ENCODE data around the gene CBFA2T2.
A peak's percentile ranks its signal among the peaks of the same experiment; 100 is the strongest.
"Not testable (repeated sequence)": the region's sequence is repeated elsewhere in the genome, so short reads cannot be mapped to it uniquely, and the experiment has no call there.

Gene CBFA2T2

DNA sequence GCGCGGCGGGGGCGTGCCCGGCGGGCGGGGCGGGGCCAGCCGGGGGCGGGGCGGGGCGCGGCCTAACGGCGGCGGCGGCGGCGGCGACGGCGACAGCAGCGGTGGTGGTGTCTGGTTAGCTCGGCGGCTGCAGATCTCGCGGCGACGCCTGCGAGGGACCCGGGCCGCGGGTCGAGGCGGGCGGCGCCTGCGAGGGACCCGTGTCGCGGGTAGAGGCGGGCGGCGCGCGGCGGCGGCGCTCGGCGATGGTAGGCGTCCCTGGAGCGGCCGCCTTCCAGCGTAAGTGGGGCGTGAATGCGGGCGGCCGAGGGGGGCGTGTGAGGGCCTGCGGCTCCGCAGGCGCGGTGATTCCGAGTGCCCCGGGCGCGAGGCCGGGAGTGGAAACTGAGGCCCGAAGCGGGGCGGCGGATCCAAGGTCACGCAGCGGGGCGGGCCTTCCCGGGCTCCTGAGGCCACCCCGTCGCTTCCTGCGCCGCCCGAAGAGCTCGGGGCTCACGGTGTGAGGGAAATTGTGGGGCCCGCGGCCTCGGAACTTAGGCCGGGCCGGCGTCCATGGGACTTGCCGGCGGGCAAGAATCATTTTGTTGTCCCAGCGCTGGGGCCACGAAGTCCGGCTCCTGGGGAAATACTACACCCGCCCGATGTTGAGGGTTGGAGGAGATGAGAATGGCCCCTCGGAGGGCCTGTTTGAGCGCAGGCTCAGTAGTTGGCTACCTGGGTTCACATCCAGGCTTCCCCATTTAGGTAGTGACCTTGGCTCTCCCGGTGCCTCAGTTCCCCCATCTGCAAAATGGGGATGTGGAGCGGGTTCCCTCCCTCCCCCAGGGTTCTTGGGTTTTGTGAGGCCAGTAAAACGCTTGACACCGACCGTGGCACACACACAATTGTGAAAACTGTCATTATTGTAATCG lies at the start of gene CBFA2T2:
Gene CBFA2T2 (plus strand): TSS at position 74 of the 911 bp plus-strand sequence. CDS start 172 bp downstream, at position 246.
- no peak for DNase-seq

DNA sequence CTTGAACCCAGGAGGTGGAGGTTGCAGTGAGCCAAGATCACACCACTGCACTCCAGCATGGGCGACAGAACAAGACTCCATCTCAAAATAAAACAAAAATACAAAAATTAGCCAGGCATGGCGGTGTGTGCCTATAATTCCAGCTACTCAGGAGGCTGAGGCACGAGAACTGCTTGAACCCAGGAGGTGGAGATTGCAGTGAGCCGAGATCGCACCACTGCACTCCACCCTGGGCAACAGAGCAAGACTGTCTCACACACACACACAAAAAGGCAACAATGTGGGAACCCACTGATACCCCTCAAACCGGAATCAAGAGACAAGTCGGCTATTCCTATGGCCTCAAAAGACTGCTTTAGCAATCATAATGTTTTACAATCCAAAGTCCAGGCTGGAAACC lies 49.3 kb upstream of the CBFA2T2 start:
- not testable (repeated sequence) for DNase-seq

DNA sequence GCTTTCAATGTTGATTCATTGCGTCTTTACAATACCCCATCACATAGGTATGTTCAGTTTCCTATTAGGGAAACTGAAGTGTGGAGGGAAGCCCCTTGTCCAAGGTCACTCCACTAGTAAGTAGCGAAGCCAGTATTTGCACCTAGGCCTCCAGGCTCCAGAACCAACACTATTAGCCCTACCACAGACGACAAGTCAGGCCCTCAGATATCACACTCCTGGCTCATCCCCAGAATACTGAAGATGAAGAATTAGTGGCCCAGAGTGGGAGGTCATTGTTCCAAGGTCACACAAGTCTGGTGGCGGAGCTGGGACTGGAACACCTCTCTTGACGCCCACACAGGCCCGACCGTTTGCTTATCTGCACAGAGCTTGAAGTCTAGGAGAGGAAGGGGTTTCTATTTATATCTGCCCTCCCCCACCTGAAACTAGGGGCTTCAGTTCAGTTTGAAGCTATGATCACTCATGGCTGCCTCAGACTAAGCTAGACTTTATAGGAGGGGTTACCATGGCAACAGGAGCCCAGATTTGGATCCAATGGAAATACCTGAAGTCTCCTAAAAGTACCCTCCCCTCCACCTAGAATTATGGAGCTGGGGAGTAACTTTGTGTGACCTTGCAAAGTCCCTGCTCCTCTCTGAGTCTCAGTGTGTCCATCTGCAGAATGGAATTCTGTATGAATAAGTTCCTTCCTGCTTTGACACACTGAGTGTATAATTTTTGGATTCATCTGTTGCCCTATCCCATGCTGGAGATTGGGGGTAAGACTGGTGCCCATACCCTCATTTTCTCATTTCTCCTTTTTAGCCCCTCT lies 48.5 kb upstream of the CBFA2T2 start:
- no peak for DNase-seq

DNA sequence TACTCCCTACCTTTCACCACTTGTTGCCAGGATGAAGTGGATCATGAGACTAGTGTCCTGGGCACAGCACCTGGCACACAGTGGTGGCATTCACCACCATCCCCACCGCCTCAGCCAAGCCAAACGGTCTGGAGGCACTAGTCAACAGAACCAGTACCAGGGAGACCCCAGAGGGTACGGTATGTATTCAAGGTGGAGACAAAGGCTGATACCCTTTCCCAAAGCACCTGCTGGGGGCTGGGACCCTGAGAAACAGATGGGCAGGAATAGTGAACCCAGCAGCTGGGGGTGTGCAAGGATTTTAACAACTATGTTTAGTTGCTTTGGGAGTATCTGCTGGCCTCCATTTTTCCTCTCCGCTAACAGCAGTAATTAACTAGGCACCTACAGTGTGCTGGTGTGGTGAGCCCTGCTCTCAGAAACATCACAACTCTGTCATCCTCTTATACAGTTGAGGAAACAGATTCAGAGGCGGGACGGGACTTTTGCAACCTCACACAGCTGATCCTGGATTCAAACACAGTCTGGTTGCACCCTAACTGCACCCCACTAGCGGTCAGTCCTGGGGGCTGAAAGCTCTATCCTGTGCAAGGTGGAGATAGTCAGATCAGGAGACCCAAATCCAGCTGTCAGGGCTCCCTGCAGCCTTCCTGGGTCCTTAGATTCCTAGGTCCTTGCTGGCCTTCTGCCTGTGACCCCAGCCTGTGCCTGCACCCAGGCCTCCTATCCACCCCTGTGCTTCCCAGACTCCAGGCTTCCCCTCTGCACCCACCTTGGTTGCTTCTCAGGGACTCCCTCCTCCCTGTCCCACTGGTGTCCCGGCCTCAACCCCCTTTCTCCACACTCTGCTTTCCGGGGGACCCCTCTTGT lies 47.5 kb upstream of the CBFA2T2 start:
- DNase-seq, result no peak

DNA sequence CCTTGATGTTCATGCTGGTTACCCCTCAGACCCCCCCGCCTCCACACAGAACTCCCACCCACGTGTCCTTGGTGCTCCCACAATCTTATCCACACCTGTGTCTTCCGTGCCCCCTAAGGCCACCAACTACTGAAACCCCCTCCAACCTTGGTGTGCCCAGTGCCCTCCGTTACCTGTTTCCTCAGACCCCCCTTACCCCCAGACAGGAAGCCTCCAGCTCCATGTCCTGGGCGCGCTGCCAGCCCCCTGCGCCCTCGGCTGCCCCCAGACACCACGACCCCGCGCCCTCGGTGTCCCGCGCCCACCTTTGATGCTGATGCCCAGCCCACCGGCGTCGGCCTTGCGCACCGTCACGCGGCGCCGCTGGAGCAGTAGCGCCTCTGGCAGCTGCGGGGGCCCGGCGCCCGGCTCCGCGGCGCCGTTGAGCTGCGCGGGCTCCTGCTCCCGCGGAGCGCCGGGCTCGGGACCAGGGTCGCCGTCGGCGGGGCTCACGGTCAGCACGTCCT lies 46.8 kb upstream of the CBFA2T2 start:
- no peak for DNase-seq

DNA sequence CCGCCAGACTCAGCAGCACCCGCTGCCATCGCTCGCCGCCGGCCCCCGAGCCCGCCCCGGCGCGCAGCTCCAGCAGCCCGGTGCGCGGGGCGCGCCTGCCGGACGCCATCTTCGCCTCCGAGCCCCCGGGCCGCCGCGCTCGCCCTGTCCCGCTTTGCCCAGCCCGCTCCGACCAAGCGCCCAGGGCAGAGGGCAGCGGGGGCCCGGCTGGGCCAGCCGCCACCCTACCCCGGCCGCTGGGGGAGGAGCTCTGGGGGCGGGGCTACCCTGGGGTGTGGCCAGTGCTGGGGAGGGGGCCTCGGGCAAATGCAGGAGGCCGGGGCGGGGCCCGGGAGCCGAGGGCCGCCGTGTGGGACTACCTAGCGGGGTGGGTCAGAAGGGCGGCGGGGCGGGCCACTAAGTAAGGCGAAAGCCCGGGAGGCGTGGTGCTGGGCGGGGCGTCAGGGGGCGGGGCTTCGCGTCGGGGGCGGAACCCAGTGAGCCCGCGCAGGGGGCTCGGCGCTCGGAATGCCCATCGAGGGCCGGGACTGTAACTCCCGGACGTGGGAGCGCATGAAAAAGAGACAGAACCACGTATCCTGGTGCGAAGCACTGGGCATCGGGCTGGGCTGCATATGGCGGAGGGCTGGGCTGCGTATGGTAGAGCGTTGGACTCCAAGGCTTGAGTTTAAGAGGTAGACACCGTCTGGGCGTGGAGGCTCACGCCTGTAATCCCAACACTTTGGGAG lies 46.2 kb upstream of the CBFA2T2 start, which contains the start of gene SNTA1:
Gene SNTA1 (minus strand): TSS at position 252 of the 728 bp plus-strand sequence. CDS start 143 bp downstream, at position 109.
- peak; percentile 61 for DNase-seq

DNA sequence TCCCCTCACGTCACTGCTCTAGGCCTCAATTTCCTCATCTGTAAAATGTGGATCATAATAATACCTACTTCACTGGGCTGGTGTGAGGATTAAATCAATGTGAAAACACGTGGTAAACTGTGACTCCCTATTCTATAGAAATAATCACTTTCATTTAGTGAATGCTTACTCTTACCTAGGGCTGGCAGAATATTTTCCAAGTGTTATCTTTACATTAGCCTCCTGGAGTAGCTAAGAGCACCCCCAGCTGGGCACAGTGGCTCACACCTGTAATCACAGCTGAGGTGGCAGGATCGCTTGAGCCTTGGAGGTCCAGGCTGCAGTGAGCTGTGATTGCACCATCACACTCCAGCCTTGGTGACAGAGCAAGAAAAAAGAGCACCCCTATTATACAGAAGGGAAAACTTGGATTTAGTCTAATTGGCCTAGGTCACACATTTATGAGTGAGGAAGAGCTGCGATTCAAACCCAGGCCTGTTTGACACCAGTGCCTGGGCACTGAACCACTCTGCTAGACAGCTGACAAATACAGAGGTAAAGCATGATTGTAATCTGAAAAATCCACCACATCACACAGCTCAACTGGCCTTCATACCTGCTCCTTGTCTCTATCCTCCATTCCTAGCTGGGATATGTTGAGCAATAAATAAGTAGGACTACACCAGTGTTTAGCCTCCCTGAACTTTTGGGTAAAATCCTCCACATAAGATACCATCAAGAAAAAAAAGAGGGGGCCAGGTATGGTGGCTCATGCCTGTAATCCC lies 44.9 kb upstream of the CBFA2T2 start:
- no peak for DNase-seq

DNA sequence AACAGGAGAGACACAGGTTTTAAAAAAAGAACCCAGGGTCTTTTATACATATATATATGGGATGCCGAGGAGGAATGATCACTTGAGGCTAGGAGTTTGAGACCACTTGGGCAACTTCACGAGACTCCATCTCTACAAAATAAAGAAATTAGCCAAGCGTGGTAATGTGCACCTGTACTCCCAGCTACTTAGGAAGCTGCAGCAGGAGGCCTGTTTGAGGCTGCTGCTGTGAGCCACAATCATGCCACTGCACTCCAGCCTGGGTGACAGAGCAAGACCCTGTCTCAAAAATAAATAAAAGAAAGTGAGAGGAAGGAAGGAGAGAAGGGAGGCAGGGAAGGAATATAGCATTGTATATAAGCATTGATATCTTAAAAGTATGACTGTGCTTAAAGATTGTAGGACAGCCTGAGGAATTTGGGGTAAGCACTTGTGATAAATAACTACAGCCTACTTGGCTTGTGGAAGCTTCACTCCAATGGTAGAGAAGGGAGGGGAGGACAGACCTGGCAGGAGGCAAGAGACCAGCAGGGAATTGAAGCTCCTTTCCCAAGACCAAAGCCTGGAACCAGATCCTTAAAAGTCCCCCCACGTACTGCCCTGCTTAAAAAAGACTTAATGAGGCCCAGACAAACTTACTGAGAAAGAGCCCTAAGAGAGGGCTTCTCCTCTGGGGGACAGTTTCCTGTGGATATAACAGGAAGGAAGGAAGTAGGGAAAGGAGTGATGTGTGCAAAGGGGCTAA lies 43.8 kb upstream of the CBFA2T2 start:
- DNase-seq, result no peak

DNA sequence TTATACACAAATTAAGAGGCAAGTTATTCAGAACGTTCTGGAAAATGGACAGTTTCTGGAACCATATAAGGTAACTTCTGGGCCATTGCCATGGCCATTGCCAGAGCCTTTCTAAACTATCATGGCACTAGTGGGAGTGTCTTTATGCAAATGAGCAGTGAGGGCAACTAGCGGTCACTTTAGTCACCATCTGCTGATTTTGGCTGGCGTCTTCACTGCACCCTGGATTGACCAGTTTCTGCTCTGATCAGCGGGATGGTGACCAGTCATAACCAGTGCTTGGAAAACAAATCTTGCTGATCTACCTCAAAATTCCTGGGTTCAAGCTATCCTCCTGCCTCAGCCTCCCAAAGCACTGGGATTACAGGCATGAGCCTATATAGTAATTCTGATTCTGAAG lies 39.0 kb upstream of the CBFA2T2 start:
- DNase-seq, result no peak

DNA sequence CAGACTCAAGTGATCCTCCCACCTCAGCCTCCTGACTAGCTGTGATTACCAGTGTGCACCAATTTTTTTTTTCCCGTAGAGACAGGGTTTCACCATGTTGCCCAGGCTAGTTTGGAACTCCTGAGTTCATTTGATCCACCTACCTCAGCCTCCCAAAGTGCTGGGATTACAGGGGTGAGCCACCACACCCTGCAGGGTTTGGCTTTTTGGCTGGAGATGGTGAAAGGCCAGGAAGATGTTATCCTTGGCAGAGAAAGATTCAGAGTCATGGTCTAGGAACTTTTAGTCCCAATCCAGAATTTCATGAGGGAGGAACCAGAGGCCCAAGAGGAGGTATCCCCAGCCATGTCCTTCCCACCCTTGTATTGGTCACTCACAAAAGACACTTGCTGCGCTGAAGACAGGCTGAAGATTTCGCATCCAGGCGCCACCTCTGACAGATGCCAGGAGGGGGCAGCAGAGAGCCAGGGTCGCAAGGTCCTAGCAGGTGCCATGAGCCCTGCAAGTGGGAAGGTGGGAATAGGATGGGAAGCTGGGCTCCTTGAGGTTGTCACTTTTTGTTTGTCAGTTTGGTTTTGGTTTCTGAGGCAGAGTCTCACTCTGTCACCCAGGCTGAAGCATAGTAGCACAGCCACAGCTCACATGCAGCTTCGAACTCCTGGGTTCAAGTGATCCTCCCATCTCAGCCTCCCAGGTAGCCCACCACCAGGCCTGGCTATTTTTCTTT lies 32.8 kb upstream of the CBFA2T2 start:
- peak; percentile 64 for DNase-seq

DNA sequence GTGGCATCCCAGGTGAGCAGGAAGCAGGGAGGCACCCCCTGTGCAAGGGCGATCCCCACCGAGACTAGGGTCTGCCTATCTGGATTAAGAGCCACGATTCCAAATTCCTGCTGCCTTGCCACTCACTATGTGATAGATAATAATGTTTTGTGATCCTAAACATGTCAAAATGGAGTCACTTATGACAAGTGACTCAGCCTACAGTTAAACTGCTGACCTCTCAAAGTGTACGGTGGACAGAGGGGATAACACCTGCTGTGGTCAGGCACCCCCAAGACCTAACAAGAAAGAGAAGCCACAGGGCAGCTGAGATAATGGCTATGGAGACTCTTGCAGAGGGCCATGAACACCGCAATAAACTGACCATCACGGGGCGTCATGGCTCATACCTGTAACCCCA lies 30.3 kb upstream of the CBFA2T2 start:
- no peak for DNase-seq

DNA sequence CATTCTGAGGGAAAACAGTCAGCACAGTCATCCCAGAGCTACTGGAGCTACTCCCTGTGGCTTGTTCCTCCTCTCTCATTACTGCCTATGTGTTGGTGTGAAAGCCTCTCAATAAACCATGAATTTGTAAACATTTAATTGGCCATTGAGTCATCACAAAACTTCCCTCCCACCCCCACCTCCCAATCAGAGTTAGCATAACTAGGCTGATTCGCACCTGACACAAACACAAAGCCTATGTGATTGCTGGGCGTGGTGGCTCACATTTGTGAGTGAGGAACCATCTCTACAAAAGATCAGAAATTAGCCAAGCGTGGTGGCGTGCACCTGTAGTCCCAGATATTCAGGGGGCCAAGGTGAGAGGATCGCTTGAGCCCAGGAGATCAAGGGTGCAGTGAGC lies 29.2 kb upstream of the CBFA2T2 start:
- no peak for DNase-seq

DNA sequence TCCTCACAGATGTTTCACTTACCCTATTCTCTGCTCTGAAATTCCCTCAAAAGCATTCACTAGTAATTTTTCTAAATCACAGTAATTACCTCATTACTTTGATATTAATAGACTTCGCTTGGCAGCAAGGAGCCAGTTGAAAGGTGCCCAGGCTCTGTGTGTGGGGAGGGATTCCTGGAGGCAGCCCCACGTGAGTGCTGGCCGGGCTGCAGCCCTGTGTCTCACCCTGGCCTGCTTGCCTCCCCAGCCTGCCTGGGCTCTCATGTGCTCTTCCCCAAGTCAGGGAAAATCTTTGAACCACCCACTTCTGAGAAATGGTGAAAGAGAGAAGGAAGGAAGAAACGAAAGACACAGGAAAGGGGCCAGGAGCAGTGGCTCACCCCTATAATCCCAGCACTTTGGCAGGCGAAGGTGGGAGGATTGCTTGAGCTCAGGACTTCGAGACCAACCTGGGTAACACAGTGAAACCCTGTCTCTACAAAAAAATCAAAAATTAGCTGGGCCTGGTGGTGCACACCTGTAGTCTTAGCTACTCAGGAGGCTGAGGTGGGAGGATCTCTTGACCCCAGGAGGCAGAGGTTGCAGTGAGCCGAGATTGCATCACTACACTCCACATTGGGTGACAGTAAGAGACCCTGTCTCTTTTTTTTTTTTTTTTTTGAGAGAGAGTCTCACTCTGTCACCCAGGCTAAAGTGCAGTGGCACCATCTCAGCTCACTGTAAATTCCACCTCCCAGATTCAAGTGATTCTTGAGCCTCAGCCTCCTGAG lies 26.4 kb upstream of the CBFA2T2 start:
- no peak for DNase-seq

DNA sequence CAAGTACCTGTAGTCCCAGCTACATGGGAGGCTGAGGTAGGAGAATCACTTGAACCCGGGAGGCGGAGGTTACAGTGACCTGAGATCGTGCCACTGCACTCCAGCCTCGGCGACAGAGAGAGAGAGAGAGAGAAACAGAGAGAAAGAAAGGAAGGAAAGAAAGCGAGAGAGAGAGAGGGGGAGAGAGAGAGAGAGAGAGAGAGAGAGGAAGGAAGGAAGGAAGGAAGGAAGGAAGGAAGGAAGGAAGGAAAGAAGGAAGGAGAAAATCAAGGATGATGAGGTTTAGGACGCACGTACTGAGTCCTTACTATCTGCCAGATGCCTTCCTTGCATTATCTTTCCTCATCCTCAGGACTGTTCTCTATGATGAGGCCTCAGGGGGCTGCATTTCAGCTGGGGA lies 25.1 kb upstream of the CBFA2T2 start:
- DNase-seq, result not testable (repeated sequence)

DNA sequence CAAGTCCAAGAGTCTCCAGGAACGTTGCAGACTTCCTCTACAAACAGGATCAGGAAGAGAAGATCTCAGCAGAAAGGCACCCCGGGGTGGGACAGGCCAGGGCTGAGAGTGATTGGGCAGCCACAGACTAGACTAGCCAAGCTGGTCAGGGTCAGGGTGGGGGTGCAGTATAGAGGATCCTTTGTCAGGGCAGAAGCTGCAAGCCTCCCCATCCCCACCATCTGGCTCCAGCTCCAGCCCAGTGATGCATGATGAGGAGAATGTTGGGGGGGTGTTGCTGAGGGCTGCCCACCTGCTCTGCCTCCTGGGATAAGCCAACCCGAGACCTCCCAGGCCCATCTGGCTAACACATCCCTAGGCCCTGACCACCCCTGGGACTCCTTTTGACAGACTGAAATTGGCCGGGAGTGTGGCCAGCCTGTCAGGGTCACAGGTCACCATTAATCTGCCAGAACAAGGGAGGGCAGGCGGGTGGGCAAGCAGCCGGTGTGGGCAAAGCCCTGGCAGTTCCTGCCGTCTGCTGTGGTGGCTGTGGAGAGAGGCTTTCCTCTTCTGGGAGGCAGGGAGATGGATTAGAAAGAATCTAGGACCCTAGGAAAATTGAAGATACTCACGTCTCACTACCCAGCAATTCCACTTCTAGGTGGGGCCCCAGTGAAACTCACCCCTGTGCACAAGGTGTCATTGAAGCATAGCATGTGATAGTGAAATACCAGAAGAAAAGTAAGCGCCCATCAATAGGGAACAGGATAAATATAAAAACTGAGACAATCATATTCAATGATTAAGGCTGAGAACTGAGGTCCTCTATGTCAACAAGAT lies 24.2 kb upstream of the CBFA2T2 start:
- peak; percentile 99 for DNase-seq

DNA sequence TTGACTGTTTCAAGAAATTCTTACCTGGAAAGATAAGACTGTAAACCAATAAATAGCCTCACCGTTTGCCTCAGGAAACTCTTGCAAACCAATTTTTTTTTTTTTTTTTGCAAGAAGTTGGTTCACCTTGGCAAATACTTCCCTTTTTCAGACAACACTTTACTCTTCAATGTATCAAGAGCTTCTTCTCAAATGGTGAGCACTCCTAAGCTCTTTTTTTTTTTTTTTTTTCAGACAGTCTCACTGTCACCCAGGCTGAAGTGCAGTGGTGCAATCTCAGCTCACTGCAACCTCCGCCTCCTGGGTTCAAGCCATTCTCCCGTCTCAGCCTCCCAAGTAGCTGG lies 23.6 kb upstream of the CBFA2T2 start:
- no peak for DNase-seq

DNA sequence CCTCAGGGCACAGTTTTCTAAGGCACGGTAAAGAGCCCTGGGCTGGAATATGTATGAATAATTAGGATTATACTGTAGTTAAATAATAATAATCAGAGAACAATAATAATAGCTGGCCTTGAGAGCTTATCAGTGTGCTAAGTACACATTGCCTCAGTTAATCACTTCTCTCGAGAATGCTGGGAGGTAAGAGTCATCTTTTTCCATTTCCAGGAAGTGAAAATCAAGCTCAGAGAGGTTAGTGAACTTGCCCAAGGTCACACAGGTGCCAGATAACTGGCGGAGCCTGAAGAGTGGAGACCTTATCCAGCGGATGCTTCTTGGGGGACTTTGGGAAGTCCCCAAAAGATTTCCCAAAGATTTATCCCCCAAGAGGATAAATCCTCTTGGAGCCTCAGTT lies 19.4 kb upstream of the CBFA2T2 start:
- no peak for DNase-seq

DNA sequence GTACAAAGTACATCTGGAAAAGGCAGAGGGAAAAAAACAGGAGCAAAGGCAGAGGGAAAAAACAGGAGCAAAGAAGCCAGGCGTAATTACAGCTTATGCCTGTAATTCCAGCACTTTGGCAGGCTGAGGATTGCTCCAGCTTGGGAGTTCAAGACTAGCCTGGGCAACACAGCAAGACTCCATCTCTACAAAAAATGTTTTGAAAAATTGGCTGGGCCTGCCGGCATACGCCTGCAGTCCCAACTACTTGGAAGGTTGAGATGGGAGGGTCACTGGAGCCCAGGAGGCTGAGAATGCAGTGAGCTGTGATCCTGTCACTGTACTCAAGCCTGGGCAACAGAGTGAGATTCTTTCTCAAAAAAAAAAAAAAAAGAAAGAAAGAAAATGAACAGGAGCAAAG lies 19.0 kb upstream of the CBFA2T2 start:
- DNase-seq, result no peak

Measured in NCI-H524 treated with DMSO at 0.1 percent for 48 hours (cell line).